Stimulated activated effector memory CD8-positive, alpha-beta T cell treated with anti-CD3 and anti-CD28 coated beads, Interleukin-12 subunit alpha, Interleukin-12 subunit beta, amount 100 ng/mL, for 72 hours (primary cell): ENCODE results near the gene IRF9.

Source experiments
- ATAC-seq: fragments of 150-1000 bp; cut with Tn5 transposase; 2 replicates; pipeline ENCODE4 v1.10.0; 2021
- DNase-seq, 2 donors: peaks; one replicate each; pipeline ENCODE4 v3.0.0; 2021 to 2022; ENCODE audit warnings: low spot score in 2 of 2
- H3K27ac Mint-ChIP-seq: one replicate; pipeline ENCODE4 v1.8.0; 2022; ENCODE audit warnings: mild to moderate bottlenecking, mixed read lengths
- H3K36me3 Mint-ChIP-seq: one replicate; pipeline ENCODE4 v1.8.0; 2022; ENCODE audit warnings: mild to moderate bottlenecking, mixed read lengths
- H3K4me1 Mint-ChIP-seq: one replicate; pipeline ENCODE4 v1.8.0; 2022; ENCODE audit warnings: mixed read lengths
- H3K4me3 Mint-ChIP-seq: one replicate; pipeline ENCODE4 v1.8.0; 2022; ENCODE audit warnings: mild to moderate bottlenecking, mixed read lengths
- H3K9me3 Mint-ChIP-seq: one replicate; pipeline ENCODE4 v1.8.0; 2022; ENCODE audit warnings: mixed read lengths

Gene IRF9

DNA sequence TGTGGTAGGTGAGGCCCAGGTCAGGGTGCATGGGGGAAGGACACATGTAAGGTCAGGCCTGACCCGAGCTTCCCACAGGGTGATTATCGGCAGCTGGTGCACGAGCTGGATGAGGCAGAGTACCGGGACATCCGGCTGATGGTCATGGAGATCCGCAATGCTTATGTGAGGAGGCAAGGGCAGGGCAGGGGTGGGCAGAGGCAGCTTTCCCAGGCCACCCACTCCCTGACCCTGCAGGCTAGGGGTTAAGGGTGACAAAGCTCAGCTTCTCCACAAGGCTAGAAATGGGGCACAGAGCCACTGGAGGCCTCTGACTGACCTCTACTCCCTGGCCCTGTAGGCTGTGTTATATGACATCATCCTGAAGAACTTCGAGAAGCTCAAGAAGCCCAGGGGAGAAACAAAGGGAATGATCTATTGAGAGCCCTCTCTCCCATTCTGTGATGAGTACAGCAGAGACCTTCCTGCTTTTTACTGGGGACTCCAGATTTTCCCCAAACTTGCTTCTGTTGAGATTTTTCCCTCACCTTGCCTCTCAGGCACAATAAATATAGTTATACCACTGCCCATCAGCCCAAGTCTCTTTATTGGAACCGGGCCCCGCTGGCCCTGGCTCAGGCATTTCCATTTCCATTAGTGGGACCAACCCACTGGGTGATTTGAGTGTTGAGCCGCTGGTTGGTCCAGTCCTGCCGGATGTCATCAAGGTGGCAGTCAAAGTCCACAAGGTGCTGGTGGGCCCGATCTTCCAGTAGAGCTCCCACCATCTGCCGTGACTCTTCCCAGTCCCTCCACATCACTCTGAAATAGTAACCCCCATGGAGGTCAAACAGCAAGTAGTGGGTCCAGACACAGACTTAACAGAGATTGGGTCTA lies 22.4 kb upstream of the IRF9 start:
- no peak for DNase-seq
- peak overlapping the region; percentile 56 for H3K27ac Mint-ChIP-seq
- H3K4me3 Mint-ChIP-seq = peak overlapping the region; percentile 87
- H3K4me1 Mint-ChIP-seq = peaks cover 67% of the 10 kb centered on the region
- peaks cover 72% of the 10 kb centered on the region for H3K36me3 Mint-ChIP-seq
- H3K9me3 Mint-ChIP-seq = no peaks in the 10 kb centered on the region
- no peak for ATAC-seq

DNA sequence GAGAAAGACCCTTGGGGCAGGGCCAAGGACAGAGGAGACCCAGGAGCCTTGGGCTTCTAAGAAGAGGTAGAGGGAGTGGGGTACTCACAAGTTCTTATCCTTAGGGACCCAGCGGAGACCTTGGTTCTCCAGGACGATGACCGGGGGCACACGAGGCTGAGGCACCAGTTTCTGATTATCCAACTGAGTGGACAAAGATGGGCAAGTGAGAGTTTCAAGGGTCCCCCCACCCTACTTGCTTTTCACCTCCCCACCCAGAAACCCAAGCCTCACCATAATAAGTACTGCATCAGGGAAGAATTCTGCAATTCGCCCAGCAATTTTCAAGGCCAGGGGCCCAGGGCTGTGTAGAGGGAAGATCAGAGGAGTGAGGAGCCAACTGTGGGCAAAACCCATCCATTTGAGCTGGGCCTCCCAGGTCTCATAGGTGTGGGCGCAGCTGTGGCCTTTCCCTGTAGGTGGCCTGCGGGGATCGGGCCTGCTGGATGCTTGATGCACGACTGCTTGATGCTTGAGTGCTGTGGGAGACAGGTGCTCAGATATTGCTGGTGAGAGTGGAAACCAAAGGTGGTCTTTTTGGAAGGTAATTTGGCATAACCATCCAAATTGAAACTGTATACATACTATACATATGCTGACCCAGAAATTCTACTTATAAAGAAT lies 21.7 kb upstream of the IRF9 start:
- DNase-seq (no peak), ATAC-seq (no peak)
- peak overlapping the region; percentile 87 for H3K4me3 Mint-ChIP-seq
- H3K36me3 Mint-ChIP-seq = peaks cover 79% of the 10 kb centered on the region
- H3K4me1 Mint-ChIP-seq = peaks cover 73% of the 10 kb centered on the region
- H3K27ac Mint-ChIP-seq = peak overlapping the region; percentile 56
- H3K9me3 Mint-ChIP-seq = no peaks in the 10 kb centered on the region

DNA sequence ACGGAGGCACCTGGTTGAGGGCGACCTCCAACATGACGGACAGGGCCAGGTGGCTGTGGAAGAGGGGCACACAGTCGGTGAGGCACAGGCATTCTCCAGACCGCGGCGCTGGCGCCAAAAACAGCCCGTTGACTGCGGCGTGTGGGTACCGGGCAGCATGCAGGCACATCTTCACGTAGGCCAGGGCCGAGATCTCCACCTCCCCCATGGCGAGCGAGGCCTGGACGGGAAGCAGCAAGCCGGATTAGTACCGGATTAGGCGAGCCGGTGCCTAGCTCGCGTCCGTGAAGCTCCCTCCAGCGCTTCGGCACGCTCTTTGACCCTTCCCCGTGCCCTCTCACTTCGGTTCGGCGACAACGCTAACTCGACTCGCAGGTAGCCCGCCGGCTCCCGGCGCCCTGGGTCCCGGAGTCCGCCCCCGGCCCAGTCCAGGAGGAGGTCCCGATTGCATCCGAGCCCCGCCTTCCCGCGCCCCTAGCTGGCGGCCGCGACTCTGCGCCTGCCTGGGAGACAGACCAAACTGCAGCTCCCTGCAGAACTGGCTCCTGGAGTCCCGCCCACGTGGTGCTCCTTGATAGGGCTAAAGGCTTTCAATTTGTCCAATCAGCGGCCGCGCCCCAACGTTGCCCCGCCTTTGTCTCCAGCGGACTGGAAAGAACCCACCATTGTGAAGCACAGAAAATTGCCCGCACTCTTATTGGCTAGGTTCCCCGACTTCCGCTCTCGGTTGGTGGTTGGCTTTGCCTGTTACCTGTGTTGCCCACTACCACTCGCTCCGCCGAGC lies 19.8 kb upstream of the IRF9 start, which contains the start of gene EMC9:
Gene EMC9, minus strand, starts transcription at position 495 of the 784 bp plus-strand sequence. Its CDS starts 287 bp downstream, at position 208.
- no peaks in the 10 kb centered on the region for H3K9me3 Mint-ChIP-seq
- peaks cover 79% of the 10 kb centered on the region for H3K4me1 Mint-ChIP-seq
- peak within 1 kb of the TSS; percentile 92 for H3K27ac Mint-ChIP-seq
- peaks cover 98% of the 10 kb centered on the region for H3K36me3 Mint-ChIP-seq
- DNase-seq (peak; percentile 93 to 99), ATAC-seq (peak; percentile 92)
- peak within 1 kb of the TSS; percentile 87 for H3K4me3 Mint-ChIP-seq

GRCh38 chr14:24143511-24143910 lies 17.6 kb upstream of the IRF9 start:
- H3K4me1 Mint-ChIP-seq = peaks cover 73% of the 10 kb centered on the region
- no peak for DNase-seq
- H3K9me3 Mint-ChIP-seq = no peaks in the 10 kb centered on the region
- peak overlapping the region; percentile 87 for H3K4me3 Mint-ChIP-seq
- H3K27ac Mint-ChIP-seq = peak overlapping the region; percentile 20
- H3K36me3 Mint-ChIP-seq = peaks cover 88% of the 10 kb centered on the region
- no peak for ATAC-seq

DNA sequence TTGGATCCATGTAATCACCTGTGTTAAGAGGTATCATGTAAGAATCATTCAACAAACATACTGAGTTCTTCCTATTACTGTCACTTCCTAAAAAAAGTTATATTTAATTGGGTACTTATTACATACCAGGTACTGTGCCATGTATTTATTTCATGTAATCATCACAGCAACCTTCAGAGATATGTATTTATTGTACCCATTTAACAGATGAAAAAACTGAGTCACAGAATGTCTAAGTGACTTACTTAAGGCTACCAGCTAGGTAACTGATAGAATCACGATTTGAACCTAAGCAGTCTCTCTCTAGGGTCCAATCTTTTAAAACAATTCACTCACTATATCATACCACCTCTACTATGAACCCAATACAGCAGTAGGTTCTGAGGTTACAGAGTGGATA lies 16.6 kb upstream of the IRF9 start:
- Mint-ChIP-seq H3K36me3 (peaks cover 87% of the 10 kb centered on the region), H3K4me1 (peaks cover 73% of the 10 kb centered on the region), H3K9me3 (no peaks in the 10 kb centered on the region), H3K4me3 (peak overlapping the region; percentile 98), H3K27ac (no peak overlapping the region)
- no peak for ATAC-seq
- DNase-seq = no peak

- Mint-ChIP-seq H3K36me3 (peaks cover 82% of the 10 kb centered on the region), H3K4me1 (peaks cover 73% of the 10 kb centered on the region), H3K4me3 (peak overlapping the region; percentile 98), H3K9me3 (no peaks in the 10 kb centered on the region), H3K27ac (peak overlapping the region; percentile 94)
- DNase-seq = no peak
- ATAC-seq = no peak
Observed at GRCh38 chr14:24145219-24145618, 15.8 kb upstream of the IRF9 start.

GRCh38 chr14:24145690-24146452 lies 15.2 kb upstream of the IRF9 start:
- H3K9me3 Mint-ChIP-seq = no peaks in the 10 kb centered on the region
- H3K36me3 Mint-ChIP-seq = peaks cover 82% of the 10 kb centered on the region

GRCh38 chr14:24146453-24146977 lies 14.6 kb upstream of the IRF9 start, which contains the start of gene PSME2:
TSS of gene PSME2 (minus strand) at chr14:24146610. CDS start at chr14:24146581, 29 bp downstream.
- Mint-ChIP-seq H3K36me3 (peaks cover 82% of the 10 kb centered on the region), H3K27ac (peak within 1 kb of the TSS; percentile 94), H3K9me3 (no peaks in the 10 kb centered on the region), H3K4me3 (peak within 1 kb of the TSS; percentile 98), H3K4me1 (peaks cover 76% of the 10 kb centered on the region)
- DNase-seq (peak; percentile 79 to 97), ATAC-seq (peak; percentile 75)

More at GRCh38 chr14:24145690-24146452, 15.2 kb upstream of the IRF9 start:
- peak overlapping the region; percentile 98 for H3K4me3 Mint-ChIP-seq
- DNase-seq (no peak), ATAC-seq (no peak)
- H3K4me1 Mint-ChIP-seq = peaks cover 75% of the 10 kb centered on the region
- H3K27ac Mint-ChIP-seq = peak overlapping the region; percentile 94

DNA sequence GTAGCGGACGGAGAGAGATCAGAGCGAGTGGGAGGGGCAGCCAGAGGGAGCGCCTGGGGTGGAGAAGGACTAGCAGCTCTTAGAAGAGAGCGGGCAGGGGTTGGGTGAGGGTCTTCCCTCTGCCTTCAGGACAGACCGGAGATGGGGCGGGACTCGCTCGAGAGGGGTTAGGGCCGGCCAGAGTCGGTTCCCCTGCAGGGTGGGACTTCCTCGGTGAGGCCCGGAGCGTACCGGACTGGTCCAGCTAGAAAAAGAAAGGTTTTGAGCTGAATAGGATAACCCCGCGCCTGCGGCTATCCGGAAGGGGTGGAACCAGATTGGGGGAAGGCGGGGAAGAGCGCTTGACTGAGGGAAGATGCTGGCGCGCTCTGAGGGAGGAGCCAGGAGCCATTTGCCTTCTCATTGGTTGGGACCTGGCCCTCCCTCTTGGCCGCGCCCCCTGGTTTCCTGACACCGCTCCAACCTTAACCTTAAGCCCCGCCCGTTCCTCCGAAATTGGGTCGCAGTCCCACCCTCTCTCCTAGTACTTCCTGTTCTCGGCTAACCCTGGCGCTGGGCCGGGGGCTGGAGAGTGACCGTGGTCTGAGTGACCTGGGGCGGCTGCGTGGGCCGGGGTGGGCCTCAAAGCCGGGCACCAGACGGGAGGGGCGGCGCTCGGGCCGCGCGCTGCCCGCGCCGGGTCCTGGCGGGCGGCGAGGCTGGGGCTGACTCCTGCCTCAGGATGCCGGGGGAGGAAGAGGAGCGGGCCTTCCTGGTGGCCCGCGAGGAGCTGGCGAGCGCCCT lies 13.9 kb upstream of the IRF9 start, which contains the start of gene RNF31:
Gene RNF31, plus strand, starts transcription at position 521 of the 783 bp plus-strand sequence. Its CDS starts 201 bp downstream, at position 722.
- H3K4me3 Mint-ChIP-seq = peak within 1 kb of the TSS; percentile 98

DNA sequence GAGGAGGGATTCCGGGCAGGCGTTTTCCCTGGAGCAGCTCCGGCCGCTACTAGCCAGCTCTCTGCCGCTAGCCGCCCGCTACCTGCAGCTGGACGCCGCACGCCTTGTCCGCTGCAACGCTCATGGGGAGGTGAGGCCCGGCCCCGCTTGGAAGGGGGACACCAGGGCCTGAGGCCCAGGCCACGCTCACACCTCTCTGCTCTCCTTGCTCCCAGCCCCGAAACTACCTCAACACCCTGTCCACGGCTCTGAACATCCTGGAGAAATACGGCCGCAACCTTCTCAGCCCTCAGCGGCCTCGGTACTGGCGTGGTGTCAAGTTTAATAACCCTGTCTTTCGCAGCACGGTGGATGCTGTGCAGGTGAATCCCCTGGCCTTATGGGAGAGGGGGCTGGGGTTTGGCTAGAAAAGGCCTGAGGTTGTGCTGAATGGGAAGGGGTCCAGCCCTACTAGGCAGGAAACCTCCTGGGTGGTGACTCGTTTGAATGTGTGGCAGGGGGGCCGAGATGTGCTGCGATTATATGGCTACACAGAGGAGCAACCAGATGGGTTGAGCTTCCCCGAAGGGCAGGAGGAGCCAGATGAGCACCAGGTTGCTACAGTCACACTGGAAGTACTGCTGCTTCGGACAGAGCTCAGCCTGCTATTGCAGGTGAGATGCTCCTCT lies 13.2 kb upstream of the IRF9 start:
- Mint-ChIP-seq H3K4me1 (peaks cover 65% of the 10 kb centered on the region), H3K4me3 (peak overlapping the region; percentile 98), H3K9me3 (no peaks in the 10 kb centered on the region), H3K27ac (peak overlapping the region; percentile 94), H3K36me3 (peaks cover 82% of the 10 kb centered on the region)
- no peak for DNase-seq
- ATAC-seq = no peak

More for the DNA sequence above, 13.9 kb upstream of the IRF9 start, which contains the start of gene RNF31:
- peak within 1 kb of the TSS; percentile 94 for H3K27ac Mint-ChIP-seq
- ATAC-seq (peak; percentile 92), DNase-seq (peak; percentile 79 to 97)
- H3K9me3 Mint-ChIP-seq = no peaks in the 10 kb centered on the region
- peaks cover 70% of the 10 kb centered on the region for H3K4me1 Mint-ChIP-seq
- peaks cover 82% of the 10 kb centered on the region for H3K36me3 Mint-ChIP-seq

- Mint-ChIP-seq H3K9me3 (no peaks in the 10 kb centered on the region), H3K27ac (no peak overlapping the region), H3K36me3 (peaks cover 82% of the 10 kb centered on the region), H3K4me3 (peak overlapping the region; percentile 98), H3K4me1 (peaks cover 52% of the 10 kb centered on the region)
- ATAC-seq (no peak), DNase-seq (no peak)
Observed at GRCh38 chr14:24149302-24149969, 11.6 kb upstream of the IRF9 start.

DNA sequence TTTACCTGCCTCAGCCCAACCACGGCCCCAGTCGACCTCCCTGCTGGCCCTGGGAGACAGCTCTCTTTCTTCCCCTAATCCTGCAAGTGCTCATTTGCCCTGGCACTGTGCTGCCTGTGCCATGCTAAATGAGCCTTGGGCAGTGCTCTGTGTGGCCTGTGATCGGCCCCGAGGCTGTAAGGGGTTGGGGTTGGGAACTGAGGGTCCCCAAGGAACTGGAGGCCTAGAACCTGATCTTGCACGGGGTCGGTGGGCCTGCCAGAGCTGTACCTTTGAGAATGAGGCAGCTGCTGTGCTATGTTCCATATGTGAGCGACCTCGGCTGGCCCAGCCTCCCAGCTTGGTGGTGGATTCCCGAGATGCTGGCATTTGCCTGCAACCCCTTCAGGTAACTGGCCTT lies 11.0 kb upstream of the IRF9 start:
- ATAC-seq (no peak), DNase-seq (no peak)
- Mint-ChIP-seq H3K9me3 (no peaks in the 10 kb centered on the region), H3K36me3 (peaks cover 82% of the 10 kb centered on the region), H3K27ac (peak overlapping the region; percentile 65), H3K4me3 (no peak overlapping the region), H3K4me1 (peaks cover 46% of the 10 kb centered on the region)
